CD4-positive, alpha-beta T cell treated with Interleukin-15 for 1 hour (primary cell): ENCODE data around the gene PLA2G4F.

Experiments used
- DNase-seq: peaks from one replicate; pipeline ENCODE4 v3.0.0-alpha.2; 2020

PLA2G4F gene

DNA sequence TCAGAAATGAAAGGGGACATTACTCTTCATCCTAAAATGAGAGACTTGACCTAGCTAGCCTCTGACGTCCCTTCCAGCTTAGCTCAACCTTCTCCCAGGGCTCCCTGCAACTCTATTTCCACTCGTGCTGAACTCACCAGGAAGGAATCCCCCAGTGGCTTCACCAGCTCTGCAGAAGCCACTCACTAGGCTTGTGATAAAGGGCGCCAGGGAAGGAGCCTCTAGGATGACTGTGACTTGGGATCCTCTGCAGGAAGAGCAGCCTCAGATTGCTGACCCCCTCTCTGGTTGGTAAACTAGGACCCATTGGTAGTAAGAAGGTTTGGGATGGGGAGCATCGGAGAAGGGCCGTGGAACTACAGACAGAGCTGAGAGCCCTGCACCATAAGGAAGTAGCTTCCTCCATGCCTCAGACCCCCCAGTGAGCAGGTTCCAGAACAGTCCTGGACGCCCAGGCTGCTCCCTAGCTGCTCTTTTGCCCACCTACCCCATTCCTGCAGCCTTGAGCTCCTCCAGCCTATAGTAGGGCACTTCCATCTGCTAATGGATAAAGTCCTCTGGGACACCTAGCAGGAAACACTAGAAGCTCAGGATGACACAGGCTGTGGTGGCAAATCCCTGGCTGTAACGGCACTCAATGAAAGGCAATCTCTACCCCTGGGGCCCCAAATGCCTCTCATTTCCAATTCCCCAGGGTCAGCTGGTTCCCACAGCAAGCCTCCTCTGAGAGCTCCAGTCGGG is 26.0 kb downstream of the PLA2G4F start:
- DNase-seq = no peak

DNA sequence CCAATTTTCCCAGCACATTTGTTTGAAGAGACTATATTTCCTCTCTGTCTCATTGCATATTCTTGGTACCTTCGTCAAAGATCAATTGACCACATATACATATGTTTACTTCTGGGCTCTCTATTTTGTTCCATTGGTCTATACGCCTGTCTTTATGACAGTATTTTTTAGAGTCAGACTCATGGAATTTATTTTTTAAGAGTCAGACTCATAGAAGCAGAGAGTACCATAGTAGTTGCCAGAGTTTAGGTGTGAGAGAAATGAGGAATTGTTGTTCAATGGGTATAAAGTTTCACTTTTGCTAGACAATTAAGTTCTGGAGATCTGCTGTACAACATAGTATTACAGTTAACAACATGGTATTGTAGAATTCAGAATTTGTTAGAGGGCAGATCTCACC is 27.1 kb downstream of the PLA2G4F start:
- no peak for DNase-seq

- no peak for DNase-seq
These were observed 28.0 kb downstream of the PLA2G4F start for GRCh38 chr15:42128476-42128875.

- DNase-seq = no peak
These were observed 32.9 kb downstream of the PLA2G4F start for GRCh38 chr15:42123546-42123945.

DNA sequence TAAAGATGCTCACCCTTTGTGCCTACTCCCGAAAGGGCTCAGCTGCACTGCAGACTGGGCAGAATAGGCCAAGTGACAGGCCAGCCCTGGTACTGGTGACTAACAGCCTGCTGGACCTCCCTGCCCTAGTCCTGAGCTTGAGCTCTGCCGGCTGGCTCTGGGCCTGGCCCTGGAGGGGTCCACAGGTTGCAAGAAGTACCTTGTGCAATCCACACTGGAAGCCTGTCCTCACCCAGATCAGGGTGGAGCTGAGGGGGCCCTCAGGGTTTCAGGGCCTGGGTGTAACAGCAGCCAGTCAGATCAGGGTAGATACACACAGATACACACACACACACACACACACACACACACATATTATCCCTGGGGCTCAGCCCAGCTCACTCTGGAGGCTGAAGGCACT is 34.8 kb downstream of the PLA2G4F start:
- DNase-seq = no peak

DNA sequence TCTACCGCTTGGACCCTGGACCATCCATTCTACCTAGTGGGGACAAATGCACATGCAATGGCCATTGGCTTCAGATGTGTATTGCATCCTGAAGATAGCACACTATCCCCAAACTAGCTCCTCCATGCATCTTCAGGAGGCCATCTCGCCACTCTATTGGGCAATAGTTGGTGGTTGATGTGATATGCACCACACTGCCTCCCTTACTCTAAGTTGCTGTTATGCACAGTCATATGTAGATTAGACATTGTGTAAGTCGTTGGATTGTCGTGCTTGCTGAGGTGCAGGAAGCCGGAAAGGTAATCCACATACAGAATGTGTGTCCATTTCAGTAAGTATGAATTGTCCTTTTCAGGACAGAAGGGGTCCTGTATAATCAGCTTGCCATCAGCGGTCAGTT is 35.4 kb downstream of the PLA2G4F start:
- DNase-seq = no peak

- DNase-seq = no peak
These were observed 36.2 kb downstream of the PLA2G4F start for GRCh38 chr15:42120285-42120684.

DNA sequence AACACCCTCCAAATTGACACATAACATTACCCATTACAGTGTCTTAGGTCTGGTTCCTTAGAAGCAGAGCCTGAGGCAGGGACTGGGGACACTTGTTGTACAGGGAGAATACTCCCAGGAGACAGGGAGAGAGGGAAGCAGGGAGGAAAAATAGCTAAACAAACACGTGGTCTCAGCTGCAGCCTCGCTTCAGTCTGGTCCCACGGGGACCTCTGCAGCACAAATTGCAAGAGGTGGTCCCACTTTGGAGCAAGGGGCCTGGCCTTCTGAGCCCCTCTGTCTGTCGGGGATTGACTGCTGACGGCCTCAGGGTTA is 37.0 kb downstream of the PLA2G4F start:
- DNase-seq = no peak

DNA sequence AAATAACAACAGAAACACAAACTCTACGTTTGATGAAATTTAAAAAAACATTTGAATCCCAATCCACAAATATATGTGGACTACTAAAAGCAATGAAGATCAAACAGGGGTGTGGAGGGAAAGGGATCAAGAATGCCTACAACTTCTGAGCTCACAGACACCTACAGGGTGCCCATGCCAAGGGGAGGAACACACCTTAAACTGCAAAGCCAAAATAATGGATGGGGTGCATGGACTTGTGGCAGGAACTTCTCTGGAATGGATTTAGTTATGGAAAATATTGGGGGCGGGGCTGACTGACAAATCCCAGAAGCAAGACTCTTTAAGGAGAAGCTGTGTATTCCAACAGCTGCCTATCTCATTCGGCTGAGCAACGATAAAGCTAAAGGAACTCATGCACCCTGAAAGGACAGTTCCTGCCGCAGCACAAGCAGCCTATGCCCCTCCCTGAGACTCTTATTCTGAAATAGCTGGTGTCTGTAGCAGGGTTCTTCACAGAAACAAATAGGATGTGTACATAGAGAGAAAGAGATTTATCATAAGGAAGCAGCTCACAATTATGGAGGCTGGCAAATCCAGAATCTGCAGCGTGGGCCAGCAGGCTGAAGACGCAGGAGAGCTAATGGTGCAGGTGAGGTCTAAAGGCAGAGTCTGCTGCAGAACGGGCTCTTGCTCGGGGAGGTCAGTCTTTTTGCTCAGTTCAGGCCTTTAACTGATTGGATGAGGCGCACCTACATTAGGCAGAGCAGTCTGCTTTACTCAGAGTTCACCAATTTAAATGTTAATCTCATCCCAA is 37.6 kb downstream of the PLA2G4F start:
- no peak for DNase-seq

DNA sequence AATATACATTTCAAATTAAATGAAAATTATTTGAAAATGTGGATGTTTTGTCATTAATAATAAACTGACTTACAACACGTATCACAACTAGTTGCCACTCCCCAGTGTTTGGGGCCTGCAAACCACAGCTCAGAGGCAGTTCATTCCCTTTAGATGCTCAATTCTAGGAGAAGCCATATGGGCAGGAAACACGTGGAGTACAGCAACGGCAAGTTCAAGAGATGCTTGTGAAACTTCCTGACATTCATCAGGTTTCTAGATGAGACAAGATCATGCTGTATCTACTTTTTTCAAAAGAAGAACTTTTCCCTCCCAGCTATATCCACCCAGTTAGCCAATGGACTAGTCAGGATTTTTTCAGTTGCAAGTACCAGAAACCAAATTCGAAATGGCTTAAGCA is 44.5 kb downstream of the PLA2G4F start:
- DNase-seq = no peak

DNA sequence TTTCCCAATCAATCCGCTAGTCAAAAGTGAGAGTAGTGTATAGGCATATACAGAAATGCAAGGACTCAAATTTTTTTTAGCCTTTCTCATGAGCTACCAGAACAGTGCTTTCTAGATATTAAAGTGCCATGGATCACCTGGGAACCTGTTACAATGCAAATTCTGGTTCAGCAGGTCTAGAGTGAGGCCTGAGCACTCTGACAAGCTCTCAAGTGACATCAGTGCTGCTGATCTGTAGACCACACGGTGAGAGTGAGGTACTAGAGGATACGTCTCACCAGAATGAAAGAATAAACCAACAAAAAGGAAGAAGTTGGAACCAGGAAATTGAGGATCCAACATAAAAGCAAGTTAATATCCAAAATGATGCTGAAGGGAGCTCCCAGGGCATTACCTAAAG is 46.1 kb downstream of the PLA2G4F start:
- DNase-seq = no peak

- DNase-seq = no peak
These were observed 47.6 kb downstream of the PLA2G4F start for GRCh38 chr15:42108806-42109205.

DNA sequence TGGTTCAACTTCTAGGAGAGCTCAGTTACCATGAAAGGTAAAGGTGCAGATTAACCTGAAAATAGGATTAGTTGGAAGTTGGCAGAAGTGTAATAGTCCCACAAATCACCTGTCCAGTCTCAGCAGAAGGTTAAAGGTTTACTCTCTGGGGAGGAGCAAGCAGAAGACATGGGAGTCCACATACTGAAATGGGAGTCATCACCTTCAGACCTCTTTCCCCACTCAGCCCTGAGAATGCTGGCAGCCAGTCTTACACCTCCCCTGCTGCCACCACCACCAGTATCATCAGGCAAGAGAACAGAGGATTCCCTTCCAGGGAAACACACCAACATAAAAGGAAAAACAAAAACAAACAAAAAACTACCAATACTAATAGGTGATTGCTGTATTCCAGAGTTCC is 48.2 kb downstream of the PLA2G4F start:
- DNase-seq = no peak

- no peak for DNase-seq
These were observed 49.0 kb downstream of the PLA2G4F start for GRCh38 chr15:42107473-42107872.

DNA sequence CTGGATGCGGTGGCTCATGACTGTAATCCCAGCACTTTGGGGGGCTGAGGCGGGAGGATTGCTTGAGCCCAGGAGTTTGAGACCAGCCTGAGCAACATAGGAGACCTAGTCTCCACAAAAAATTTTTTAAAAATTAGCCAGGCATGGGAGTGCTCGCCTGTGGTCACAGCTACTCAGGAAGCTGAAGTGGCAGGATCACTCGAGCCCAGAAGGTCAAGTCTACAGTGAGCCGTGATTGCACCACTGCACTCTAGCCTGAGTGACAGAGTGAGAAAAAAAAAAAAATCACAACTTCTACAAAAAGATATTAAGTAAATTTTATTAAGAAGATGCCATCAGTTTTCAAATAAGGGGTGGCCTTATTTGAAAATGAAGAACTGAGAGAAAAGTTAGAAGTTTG is 50.1 kb downstream of the PLA2G4F start:
- DNase-seq = no peak

GRCh38 chr15:42104095-42104891 is 52.1 kb downstream of the PLA2G4F start:
- no peak for DNase-seq

DNA sequence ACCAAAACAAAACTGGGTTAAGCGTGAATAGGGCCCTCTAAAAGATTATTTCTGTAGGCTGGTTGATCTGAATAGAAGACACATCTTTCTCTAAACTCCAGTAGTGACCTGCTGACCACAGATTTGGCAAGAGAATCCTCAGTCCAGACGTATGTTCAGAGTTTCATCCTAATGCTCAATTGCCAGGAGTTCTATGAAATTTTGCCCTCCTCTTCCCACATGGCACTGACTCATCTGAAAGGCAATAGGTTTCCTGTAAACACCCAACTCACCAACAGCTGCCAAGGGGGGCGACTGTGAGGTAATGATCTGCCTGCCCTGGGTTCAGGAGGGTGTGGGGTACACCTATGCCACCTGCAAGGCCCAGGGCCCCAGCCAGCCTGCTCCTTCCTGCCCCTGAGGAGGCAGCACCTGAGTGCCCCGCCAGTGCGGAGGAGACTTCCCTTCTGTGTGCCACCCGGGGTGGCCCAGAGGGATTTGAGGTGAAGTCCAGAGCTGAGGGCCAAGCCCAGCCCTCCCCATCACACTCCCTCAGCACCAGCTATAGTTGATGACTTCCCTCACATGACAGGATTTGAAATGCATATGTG is 53.7 kb downstream of the PLA2G4F start:
- no peak for DNase-seq

- no peak for DNase-seq
These were observed 54.6 kb downstream of the PLA2G4F start for GRCh38 chr15:42101861-42102260.

DNA sequence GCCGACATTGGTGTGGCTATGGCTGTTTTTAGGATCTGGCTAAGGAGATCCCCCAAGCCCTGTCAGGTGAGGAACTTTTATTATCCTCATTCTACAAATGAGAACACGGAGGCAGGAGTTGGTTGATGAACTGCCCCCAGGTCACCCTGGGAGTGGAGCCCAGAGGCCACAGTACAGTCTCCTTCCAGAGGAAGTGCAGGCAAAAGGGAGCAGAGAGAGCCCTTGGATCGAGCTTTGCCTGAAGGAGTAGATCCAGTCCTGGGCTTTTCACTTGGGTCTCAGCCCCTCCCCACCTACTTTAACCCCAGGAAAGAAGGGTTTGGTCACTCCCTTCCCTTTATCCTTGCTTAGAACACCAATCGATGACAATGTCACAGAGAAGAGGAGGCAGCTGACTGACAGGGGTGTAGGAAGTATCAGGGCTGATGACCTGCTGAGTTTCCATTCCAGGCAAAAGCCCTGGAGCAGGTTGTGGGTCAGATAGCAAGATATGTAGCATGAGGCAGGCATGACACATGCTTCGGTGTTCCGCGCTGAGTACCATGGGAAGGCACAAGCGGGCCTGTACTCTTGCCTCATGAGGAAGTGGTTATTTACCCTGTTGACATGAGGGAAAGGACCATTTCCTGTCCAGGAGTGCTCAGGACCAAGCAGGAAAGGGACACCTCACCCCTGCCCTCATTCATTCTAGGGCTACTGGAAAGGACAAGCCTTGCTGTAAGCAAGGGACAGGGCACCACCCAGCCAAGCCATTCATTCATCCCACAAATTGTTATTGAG is 56.2 kb downstream of the PLA2G4F start:
- DNase-seq = peak; percentile 41

- no peak for DNase-seq
These were observed 59.4 kb downstream of the PLA2G4F start for GRCh38 chr15:42097018-42097417.

DNA sequence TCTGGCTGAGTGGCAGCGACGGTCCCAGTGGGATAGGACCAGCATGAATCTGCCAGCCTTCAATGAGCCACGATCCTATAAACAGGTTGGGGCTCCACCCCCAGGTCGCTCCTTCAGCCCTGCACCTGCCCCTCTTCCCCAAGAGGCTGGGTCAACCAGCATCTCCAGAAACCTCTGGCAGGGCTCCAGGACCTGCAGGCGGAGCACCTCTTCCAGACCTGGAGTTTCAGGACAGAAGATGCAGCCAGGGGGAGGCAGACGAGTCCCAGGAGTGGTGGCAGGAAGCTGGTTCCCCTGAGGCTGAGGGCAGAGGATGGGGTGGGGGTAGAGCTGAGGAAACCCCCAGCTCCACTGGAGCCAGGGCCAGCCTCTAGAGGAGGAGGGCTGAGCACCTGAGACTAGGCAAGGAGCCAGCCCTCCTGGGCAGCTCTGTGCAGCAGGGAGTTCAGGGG is 61.9 kb downstream of the PLA2G4F start, which contains the start of gene PLA2G4D:
PLA2G4D (minus strand) TSS at position 51 of the 452 bp plus-strand sequence. CDS start 103 bp downstream, outside the sequence.
- no peak for DNase-seq

DNA sequence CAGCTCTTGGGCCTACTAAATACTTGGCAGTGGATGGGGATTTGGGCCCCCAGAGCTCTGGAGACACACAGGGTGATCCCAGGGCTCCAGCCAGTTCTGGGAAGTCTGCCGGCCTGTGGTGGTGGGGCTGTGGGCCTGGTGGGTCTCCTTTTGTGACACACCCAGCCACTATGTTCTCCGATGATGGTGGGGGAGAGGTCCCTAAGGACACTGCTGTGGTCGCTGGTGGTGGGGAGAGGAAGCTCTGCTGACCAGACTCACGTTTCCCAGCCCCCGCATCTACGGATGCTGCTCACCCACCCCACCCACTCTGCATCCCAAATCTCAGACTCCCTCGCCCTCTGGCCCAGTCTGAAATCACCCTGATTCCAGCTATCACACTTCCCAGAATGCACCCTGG is 62.5 kb downstream of the PLA2G4F start:
- no peak for DNase-seq
